BJ (cell line): Measurements from ENCODE around the gene RNF39. TPM values are rescaled to one million over a fixed set of nuclear protein-coding genes. Genes with fewer than 3 reads are reported as not detected.
A peak's percentile ranks its signal among the peaks of the same experiment; 100 is the strongest.

ENCODE experiments used
- CTCF ChIA-PET: fragments of 350-600 bp; formaldehyde crosslinking; extraction: SDS; loops from one replicate; lab custom pipeline; 2021; ENCODE audit warnings: antibody characterized with exemption, inconsistent platforms; lab: Yijun Ruan, JAX
- POLR2A ChIA-PET: fragments of 300-600 bp; sonication (Branson Sonifier 250); formaldehyde crosslinking; extraction: SDS; loops from one replicate; lab custom pipeline; 2021; ENCODE audit warnings: antibody characterized with exemption; lab: Charles Lee
- DNase-seq: peaks from one replicate; pipeline ENCODE4 v3.0.0-alpha.2; 2011; ENCODE audit warnings: low read depth
- H3K27me3 ChIP-seq: 2 replicates; pipeline ENCODE4 v1.6.0; 2011; ENCODE audit warnings: low read length; ENCODE audit not compliant: control insufficient read depth, insufficient read depth
- H3K36me3 ChIP-seq: 2 replicates; pipeline ENCODE4 v1.5.1; 2011; ENCODE audit warnings: low read length; ENCODE audit not compliant: control insufficient read depth, insufficient read depth
- H3K4me3 ChIP-seq: 2 replicates; pipeline ENCODE4 v1.5.1; 2011; ENCODE audit warnings: low read depth, mild to moderate bottlenecking, control low read depth, low read length
- polyA plus RNA-seq: library from polyadenylated mRNA; depleted of rRNA; stranded (reverse); fragments of >200 nt; gene quantifications from 2 replicates; pipeline ENCODE4 v1.2.3, GENCODE V29; 2011
- TF ChIP-seq, protein P1 (sequence below): IDR thresholded peaks from 2 replicates; pipeline ENCODE4 v1.5.1; 2011; ENCODE audit warnings: low read depth, mild to moderate bottlenecking, control low read depth, inconsistent platforms, low read length, moderate library complexity; ENCODE audit not compliant: insufficient read depth

RNF39 gene
- polyA plus RNA-seq, 1 experiment, result not detected

DNA sequence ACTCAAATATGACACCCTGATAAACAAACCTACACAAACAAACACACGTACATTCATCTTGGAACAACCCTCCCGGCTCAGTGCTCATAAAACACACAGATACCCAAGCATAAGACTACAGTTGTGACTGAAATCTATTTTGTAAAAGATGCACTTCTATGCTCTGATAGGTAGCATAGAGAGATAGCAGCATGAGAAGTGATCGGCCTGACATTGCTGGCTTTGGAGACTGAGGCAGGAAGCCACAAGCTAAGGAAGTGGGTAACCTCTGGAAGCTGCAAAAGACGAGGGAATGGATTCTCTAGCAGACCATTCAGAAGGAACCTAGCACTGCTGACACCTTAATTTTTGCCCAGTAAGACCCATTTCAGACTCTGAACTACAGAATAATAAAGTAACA is 1.6 kb upstream of the RNF39 start:
- CTCF ChIA-PET, result no interaction called here

DNA sequence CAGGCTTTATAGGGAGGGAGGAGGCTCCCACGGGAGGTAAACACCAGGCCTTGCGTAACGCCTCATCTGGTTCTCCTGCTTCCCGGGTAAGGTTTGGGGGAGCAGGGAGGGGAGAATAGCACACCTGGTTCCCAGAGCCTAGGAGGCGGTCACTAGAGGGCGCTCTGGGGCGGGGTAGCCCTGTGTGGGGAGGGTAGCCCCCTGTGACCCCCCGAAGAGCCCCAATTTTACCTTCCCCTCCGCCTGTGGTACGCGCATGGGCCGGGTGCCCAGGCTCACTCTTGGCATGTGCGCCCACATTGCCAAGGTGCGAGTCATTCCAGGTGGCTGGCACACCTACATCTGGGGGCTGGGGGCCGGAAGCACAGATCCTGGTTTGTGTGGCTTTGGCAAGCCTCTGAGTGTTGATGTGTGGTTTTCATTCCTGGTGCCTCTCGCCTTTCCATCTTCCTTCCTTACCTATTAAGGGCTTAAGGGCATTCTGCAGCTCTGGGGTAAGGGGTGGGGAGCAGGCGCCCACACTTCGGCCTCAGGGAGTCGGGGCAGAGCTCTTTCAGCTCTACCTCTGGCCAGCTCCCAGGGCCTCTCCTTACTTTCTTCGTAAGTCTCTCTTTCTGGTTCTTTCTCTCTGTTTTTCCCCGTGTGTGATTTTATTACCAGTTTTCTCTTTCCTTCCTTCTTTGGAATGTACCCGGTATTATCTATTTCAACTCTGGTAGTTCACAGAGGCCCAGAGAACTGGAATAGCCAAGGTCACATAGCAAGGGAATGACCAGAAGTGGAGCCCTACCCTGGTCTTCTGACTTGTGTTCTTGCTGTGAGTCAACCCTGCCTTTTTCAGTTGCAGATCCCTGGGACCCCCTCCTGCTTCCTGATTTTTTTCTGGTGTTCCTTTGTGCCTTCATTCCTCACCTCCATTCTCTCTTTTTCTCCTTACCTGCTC is 492 bp upstream of the RNF39 start:
- H3K36me3 ChIP-seq, result no peaks in the 10 kb centered on the region
- ChIA-PET CTCF (interaction anchor here (0.8 to 1.0 kb wide), 2 partner anchors 10 to 21 kb away, joined by 3 to 4 read pairs; no protein-coding TSS in a partner anchor), POLR2A (interaction anchor here (0.7 kb wide), 1 partner anchor 537 kb away, joined by 4 read pairs; no protein-coding TSS in a partner anchor)
- DNase-seq, result no peak
- no peak overlapping the region; the same call in 1 of the 2 replicates for H3K4me3 ChIP-seq
- TF ChIP-seq, protein P1, sequence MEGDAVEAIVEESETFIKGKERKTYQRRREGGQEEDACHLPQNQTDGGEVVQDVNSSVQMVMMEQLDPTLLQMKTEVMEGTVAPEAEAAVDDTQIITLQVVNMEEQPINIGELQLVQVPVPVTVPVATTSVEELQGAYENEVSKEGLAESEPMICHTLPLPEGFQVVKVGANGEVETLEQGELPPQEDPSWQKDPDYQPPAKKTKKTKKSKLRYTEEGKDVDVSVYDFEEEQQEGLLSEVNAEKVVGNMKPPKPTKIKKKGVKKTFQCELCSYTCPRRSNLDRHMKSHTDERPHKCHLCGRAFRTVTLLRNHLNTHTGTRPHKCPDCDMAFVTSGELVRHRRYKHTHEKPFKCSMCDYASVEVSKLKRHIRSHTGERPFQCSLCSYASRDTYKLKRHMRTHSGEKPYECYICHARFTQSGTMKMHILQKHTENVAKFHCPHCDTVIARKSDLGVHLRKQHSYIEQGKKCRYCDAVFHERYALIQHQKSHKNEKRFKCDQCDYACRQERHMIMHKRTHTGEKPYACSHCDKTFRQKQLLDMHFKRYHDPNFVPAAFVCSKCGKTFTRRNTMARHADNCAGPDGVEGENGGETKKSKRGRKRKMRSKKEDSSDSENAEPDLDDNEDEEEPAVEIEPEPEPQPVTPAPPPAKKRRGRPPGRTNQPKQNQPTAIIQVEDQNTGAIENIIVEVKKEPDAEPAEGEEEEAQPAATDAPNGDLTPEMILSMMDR, result peak; percentile 44
- peaks cover 53% of the 10 kb centered on the region for H3K27me3 ChIP-seq

More for the DNA sequence above, 1.6 kb upstream of the RNF39 start:
- TF ChIP-seq, protein P1, result no peak
- DNase-seq, result no peak
- POLR2A ChIA-PET, result no interaction called here
- H3K36me3 ChIP-seq, result no peaks in the 10 kb centered on the region
- H3K4me3 ChIP-seq, result no peak overlapping the region
- H3K27me3 ChIP-seq, result peaks cover 46% of the 10 kb centered on the region

DNA sequence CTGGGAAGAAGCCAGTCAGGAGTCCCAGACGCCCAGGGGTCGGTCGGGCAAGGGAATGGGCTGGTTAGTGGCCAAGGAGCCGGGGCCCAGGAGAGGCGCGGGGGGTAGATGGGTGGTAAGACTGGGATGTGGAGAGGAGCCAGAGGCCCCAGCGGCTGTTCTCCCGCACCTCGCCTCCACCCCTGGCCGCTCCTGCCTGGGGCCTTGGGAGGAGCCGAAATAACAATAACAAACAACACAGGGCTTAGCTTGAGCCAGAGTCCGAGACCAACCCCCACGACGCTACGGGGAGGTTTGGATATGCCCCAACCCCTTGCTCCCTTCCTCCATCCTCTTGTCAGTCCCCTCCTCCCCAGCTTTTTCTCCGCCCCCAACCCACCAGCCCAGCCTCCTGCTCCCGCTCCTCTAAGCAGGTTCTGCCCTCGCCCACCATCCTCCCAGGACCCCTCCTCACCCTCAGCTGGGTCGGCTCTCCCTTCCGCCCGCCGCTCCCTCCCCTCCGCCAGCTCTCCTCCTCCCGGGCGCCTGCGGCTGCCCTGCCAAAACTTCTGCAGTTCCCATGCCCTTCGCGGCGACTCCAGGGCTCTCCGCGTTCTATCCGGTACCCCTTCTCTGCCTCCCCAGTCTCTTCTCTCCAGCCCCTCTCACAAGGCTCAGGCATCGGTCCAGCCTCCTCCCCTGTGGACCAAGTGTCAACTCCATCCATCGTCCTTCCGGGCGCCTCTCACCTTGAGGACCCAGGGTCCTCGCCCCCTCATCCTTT is 1.1 kb downstream of the RNF39 start:
- H3K27me3 ChIP-seq, result peaks cover 52% of the 10 kb centered on the region
- TF ChIP-seq, protein P1, result no peak
- CTCF ChIA-PET, result interaction anchor here (0.6 kb wide), 1 partner anchor 364 kb away, joined by 3 read pairs; no protein-coding TSS in a partner anchor
- DNase-seq, result no peak
- POLR2A ChIA-PET, result interaction anchor here (0.7 kb wide), 1 partner anchor 538 kb away, joined by 4 read pairs; no protein-coding TSS in a partner anchor
- peaks cover 3% of the 10 kb centered on the region for H3K36me3 ChIP-seq
- H3K4me3 ChIP-seq, result no peak overlapping the region; the same call in 1 of the 2 replicates

GRCh38 chr6:30073489-30074235 is 1.9 kb downstream of the RNF39 start:
- Histone ChIP-seq H3K4me3 (no peak overlapping the region), H3K27me3 (peaks cover 49% of the 10 kb centered on the region), H3K36me3 (peaks cover 5% of the 10 kb centered on the region)
- CTCF ChIA-PET, result interaction anchor here (1.0 kb wide), 1 partner anchor 20 kb away, joined by 3 read pairs; no protein-coding TSS in a partner anchor
- POLR2A ChIA-PET, result no interaction called here
- TF ChIP-seq, protein P1, result no peak
- DNase-seq, result no peak
